GM21737 (cell line): Measurements from ENCODE around the gene PPP1R7.
"Not testable (repeated sequence)": the region's sequence is repeated elsewhere in the genome, so short reads cannot be mapped to it uniquely, and the experiment has no call there.

ENCODE experiments used
- ATAC-seq: cut with Tn5 transposase; IDR thresholded peaks from one replicate; pipeline ENCODE4 v1.9.1; 2021; ENCODE audit warnings: mild to moderate bottlenecking, moderate library complexity; ENCODE audit not compliant: unreplicated experiment

The PPP1R7 gene

GRCh38 chr2:241149925-241150659 is at the start of gene PPP1R7:
Gene PPP1R7, plus strand, starts transcription at chr2:241150467. Its CDS starts 29 bp downstream, at chr2:241150496.
- peak; percentile 77 for ATAC-seq

GRCh38 chr2:241102239-241102803 is 47.9 kb upstream of the PPP1R7 start, which contains the start of gene MTERF4:
Gene MTERF4, minus strand, starts transcription at chr2:241102287. Its CDS starts 14 bp downstream, at chr2:241102273.
- peak; percentile 83 for ATAC-seq

- ATAC-seq = no peak
Measured at GRCh38 chr2:241103176-241103595, 47.1 kb upstream of the PPP1R7 start.

- ATAC-seq = not testable (repeated sequence)
Measured at GRCh38 chr2:241104611-241105010, 45.7 kb upstream of the PPP1R7 start.

GRCh38 chr2:241105641-241106040 is 44.6 kb upstream of the PPP1R7 start:
- no peak for ATAC-seq

GRCh38 chr2:241107031-241107783 is 43.1 kb upstream of the PPP1R7 start:
- ATAC-seq = no peak

GRCh38 chr2:241108271-241109209 is 41.7 kb upstream of the PPP1R7 start:
- ATAC-seq = no peak

GRCh38 chr2:241109210-241110088 is 40.8 kb upstream of the PPP1R7 start:
- ATAC-seq = no peak

GRCh38 chr2:241110089-241110606 is 40.1 kb upstream of the PPP1R7 start:
- no peak for ATAC-seq

- ATAC-seq = no peak
Measured at GRCh38 chr2:241110607-241111439, 39.4 kb upstream of the PPP1R7 start.

GRCh38 chr2:241111440-241111805 is 38.8 kb upstream of the PPP1R7 start:
- ATAC-seq = no peak

- ATAC-seq = no peak
Measured at GRCh38 chr2:241112046-241112445, 38.2 kb upstream of the PPP1R7 start.

- ATAC-seq = no peak
Measured at GRCh38 chr2:241112592-241112991, 37.7 kb upstream of the PPP1R7 start.

- ATAC-seq = no peak
Measured at GRCh38 chr2:241114836-241115235, 35.4 kb upstream of the PPP1R7 start.

GRCh38 chr2:241115361-241115760 is 34.9 kb upstream of the PPP1R7 start:
- no peak for ATAC-seq

- ATAC-seq = no peak
Measured at GRCh38 chr2:241116606-241117560, 33.4 kb upstream of the PPP1R7 start.

GRCh38 chr2:241118737-241119505 is 31.3 kb upstream of the PPP1R7 start:
- ATAC-seq = no peak
